ENCODE results near the gene ANKRD55.
"Not testable (repeated sequence)": the region's sequence is repeated elsewhere in the genome, so short reads cannot be mapped to it uniquely, and the experiment has no call there.

Gene ANKRD55

GRCh38 chr5:56270058-56270457 lies 36.9 kb upstream of the ANKRD55 start:
- no peak overlapping the region for H3K4me3 ChIP-seq (ENCODE audit: low read depth in 1 of 2, low read length in 2 of 2)
- no peak overlapping the region for H3K27ac ChIP-seq (ENCODE audit: low read depth, low read length)
- H3K9ac ChIP-seq (ENCODE audit: low read depth in 1 of 2, low read length in 2 of 2): no peak overlapping the region

GRCh38 chr5:56269216-56269927 lies 36.2 kb upstream of the ANKRD55 start:
- Histone ChIP-seq H3K27me3 (ENCODE audit: control insufficient read depth in 1 of 2, insufficient read depth in 2 of 2, low read length in 2 of 2) (no peaks in the 10 kb centered on the region), H3K4me1 (ENCODE audit: control insufficient read depth in 1 of 2, insufficient read depth in 2 of 2, low read length in 2 of 2) (no peaks in the 10 kb centered on the region), H3K36me3 (ENCODE audit: control insufficient read depth in 1 of 2, insufficient read depth in 2 of 2, low read length in 2 of 2) (no peaks in the 10 kb centered on the region), H3K9me3 (ENCODE audit: control insufficient read depth in 1 of 2, low read length in 2 of 2) (no peaks in the 10 kb centered on the region), H3K27ac (ENCODE audit: low read depth, low read length) (no peak overlapping the region), H3K9ac (ENCODE audit: low read depth in 1 of 2, low read length in 2 of 2) (no peak overlapping the region), H3K4me3 (ENCODE audit: low read depth in 1 of 2, low read length in 2 of 2) (no peak overlapping the region)

More at GRCh38 chr5:56270058-56270457, 36.9 kb upstream of the ANKRD55 start:
- no peaks in the 10 kb centered on the region for H3K9me3 ChIP-seq (ENCODE audit: control insufficient read depth in 1 of 2, low read length in 2 of 2)
- H3K27me3 ChIP-seq (ENCODE audit: control insufficient read depth in 1 of 2, insufficient read depth in 2 of 2, low read length in 2 of 2): no peaks in the 10 kb centered on the region
- H3K36me3 ChIP-seq (ENCODE audit: control insufficient read depth in 1 of 2, insufficient read depth in 2 of 2, low read length in 2 of 2): no peaks in the 10 kb centered on the region
- H3K4me1 ChIP-seq (ENCODE audit: control insufficient read depth in 1 of 2, insufficient read depth in 2 of 2, low read length in 2 of 2): no peaks in the 10 kb centered on the region

- not testable (repeated sequence) for H3K36me3 ChIP-seq (ENCODE audit: control insufficient read depth in 1 of 2, insufficient read depth in 2 of 2, low read length in 2 of 2)
Observed at GRCh38 chr5:56268707-56269106, 35.6 kb upstream of the ANKRD55 start.

GRCh38 chr5:56267856-56268255 lies 34.7 kb upstream of the ANKRD55 start:
- Histone ChIP-seq H3K27ac (ENCODE audit: low read depth, low read length) (no peak overlapping the region), H3K4me1 (ENCODE audit: control insufficient read depth in 1 of 2, insufficient read depth in 2 of 2, low read length in 2 of 2) (no peaks in the 10 kb centered on the region), H3K27me3 (ENCODE audit: control insufficient read depth in 1 of 2, insufficient read depth in 2 of 2, low read length in 2 of 2) (no peaks in the 10 kb centered on the region), H3K9me3 (ENCODE audit: control insufficient read depth in 1 of 2, low read length in 2 of 2) (no peaks in the 10 kb centered on the region), H3K9ac (ENCODE audit: low read depth in 1 of 2, low read length in 2 of 2) (no peak overlapping the region), H3K4me3 (ENCODE audit: low read depth in 1 of 2, low read length in 2 of 2) (no peak overlapping the region), H3K36me3 (ENCODE audit: control insufficient read depth in 1 of 2, insufficient read depth in 2 of 2, low read length in 2 of 2) (no peaks in the 10 kb centered on the region)

More at GRCh38 chr5:56268707-56269106, 35.6 kb upstream of the ANKRD55 start:
- not testable (repeated sequence) for H3K27ac ChIP-seq (ENCODE audit: low read depth, low read length); H3K4me3 ChIP-seq (ENCODE audit: low read depth in 1 of 2, low read length in 2 of 2); H3K9me3 ChIP-seq (ENCODE audit: control insufficient read depth in 1 of 2, low read length in 2 of 2); H3K9ac ChIP-seq (ENCODE audit: low read depth in 1 of 2, low read length in 2 of 2); H3K4me1 ChIP-seq (ENCODE audit: control insufficient read depth in 1 of 2, insufficient read depth in 2 of 2, low read length in 2 of 2); H3K27me3 ChIP-seq (ENCODE audit: control insufficient read depth in 1 of 2, insufficient read depth in 2 of 2, low read length in 2 of 2)

- Histone ChIP-seq H3K9ac (ENCODE audit: low read depth in 1 of 2, low read length in 2 of 2) (no peak overlapping the region), H3K4me1 (ENCODE audit: control insufficient read depth in 1 of 2, insufficient read depth in 2 of 2, low read length in 2 of 2) (no peaks in the 10 kb centered on the region), H3K27ac (ENCODE audit: low read depth, low read length) (no peak overlapping the region), H3K27me3 (ENCODE audit: control insufficient read depth in 1 of 2, insufficient read depth in 2 of 2, low read length in 2 of 2) (no peaks in the 10 kb centered on the region), H3K4me3 (ENCODE audit: low read depth in 1 of 2, low read length in 2 of 2) (no peak overlapping the region), H3K9me3 (ENCODE audit: control insufficient read depth in 1 of 2, low read length in 2 of 2) (no peaks in the 10 kb centered on the region), H3K36me3 (ENCODE audit: control insufficient read depth in 1 of 2, insufficient read depth in 2 of 2, low read length in 2 of 2) (no peaks in the 10 kb centered on the region)
Observed at GRCh38 chr5:56264417-56265025, 31.4 kb upstream of the ANKRD55 start.

- no peaks in the 10 kb centered on the region for H3K4me1 ChIP-seq (ENCODE audit: control insufficient read depth in 1 of 2, insufficient read depth in 2 of 2, low read length in 2 of 2)
- no peak overlapping the region for H3K27ac ChIP-seq (ENCODE audit: low read depth, low read length)
- no peaks in the 10 kb centered on the region for H3K9me3 ChIP-seq (ENCODE audit: control insufficient read depth in 1 of 2, low read length in 2 of 2)
- H3K27me3 ChIP-seq (ENCODE audit: control insufficient read depth in 1 of 2, insufficient read depth in 2 of 2, low read length in 2 of 2): no peaks in the 10 kb centered on the region
- no peak overlapping the region for H3K9ac ChIP-seq (ENCODE audit: low read depth in 1 of 2, low read length in 2 of 2)
- no peaks in the 10 kb centered on the region for H3K36me3 ChIP-seq (ENCODE audit: control insufficient read depth in 1 of 2, insufficient read depth in 2 of 2, low read length in 2 of 2)
- no peak overlapping the region for H3K4me3 ChIP-seq (ENCODE audit: low read depth in 1 of 2, low read length in 2 of 2)
Observed at GRCh38 chr5:56262279-56262678, 29.1 kb upstream of the ANKRD55 start.

GRCh38 chr5:56259002-56259511 lies 25.9 kb upstream of the ANKRD55 start:
- Histone ChIP-seq H3K27me3 (ENCODE audit: control insufficient read depth in 1 of 2, insufficient read depth in 2 of 2, low read length in 2 of 2) (no peaks in the 10 kb centered on the region), H3K9me3 (ENCODE audit: control insufficient read depth in 1 of 2, low read length in 2 of 2) (no peaks in the 10 kb centered on the region), H3K36me3 (ENCODE audit: control insufficient read depth in 1 of 2, insufficient read depth in 2 of 2, low read length in 2 of 2) (no peaks in the 10 kb centered on the region), H3K4me1 (ENCODE audit: control insufficient read depth in 1 of 2, insufficient read depth in 2 of 2, low read length in 2 of 2) (no peaks in the 10 kb centered on the region), H3K27ac (ENCODE audit: low read depth, low read length) (no peak overlapping the region), H3K4me3 (ENCODE audit: low read depth in 1 of 2, low read length in 2 of 2) (no peak overlapping the region), H3K9ac (ENCODE audit: low read depth in 1 of 2, low read length in 2 of 2) (no peak overlapping the region)

GRCh38 chr5:56257763-56258529 lies 24.8 kb upstream of the ANKRD55 start:
- not testable (repeated sequence) for H3K9me3 ChIP-seq (ENCODE audit: control insufficient read depth in 1 of 2, low read length in 2 of 2); H3K27me3 ChIP-seq (ENCODE audit: control insufficient read depth in 1 of 2, insufficient read depth in 2 of 2, low read length in 2 of 2); H3K36me3 ChIP-seq (ENCODE audit: control insufficient read depth in 1 of 2, insufficient read depth in 2 of 2, low read length in 2 of 2); H3K9ac ChIP-seq (ENCODE audit: low read depth in 1 of 2, low read length in 2 of 2); H3K27ac ChIP-seq (ENCODE audit: low read depth, low read length); H3K4me3 ChIP-seq (ENCODE audit: low read depth in 1 of 2, low read length in 2 of 2); H3K4me1 ChIP-seq (ENCODE audit: control insufficient read depth in 1 of 2, insufficient read depth in 2 of 2, low read length in 2 of 2)

GRCh38 chr5:56257010-56257409 lies 23.9 kb upstream of the ANKRD55 start:
- Histone ChIP-seq H3K27ac (ENCODE audit: low read depth, low read length) (no peak overlapping the region), H3K9ac (ENCODE audit: low read depth in 1 of 2, low read length in 2 of 2) (no peak overlapping the region), H3K27me3 (ENCODE audit: control insufficient read depth in 1 of 2, insufficient read depth in 2 of 2, low read length in 2 of 2) (no peaks in the 10 kb centered on the region), H3K36me3 (ENCODE audit: control insufficient read depth in 1 of 2, insufficient read depth in 2 of 2, low read length in 2 of 2) (no peaks in the 10 kb centered on the region), H3K4me1 (ENCODE audit: control insufficient read depth in 1 of 2, insufficient read depth in 2 of 2, low read length in 2 of 2) (no peaks in the 10 kb centered on the region), H3K9me3 (ENCODE audit: control insufficient read depth in 1 of 2, low read length in 2 of 2) (no peaks in the 10 kb centered on the region), H3K4me3 (ENCODE audit: low read depth in 1 of 2, low read length in 2 of 2) (no peak overlapping the region)

- no peaks in the 10 kb centered on the region for H3K4me1 ChIP-seq (ENCODE audit: control insufficient read depth in 1 of 2, insufficient read depth in 2 of 2, low read length in 2 of 2)
- H3K4me3 ChIP-seq (ENCODE audit: low read depth in 1 of 2, low read length in 2 of 2): no peak overlapping the region
- H3K27ac ChIP-seq (ENCODE audit: low read depth, low read length): no peak overlapping the region
- no peak overlapping the region for H3K9ac ChIP-seq (ENCODE audit: low read depth in 1 of 2, low read length in 2 of 2)
- no peaks in the 10 kb centered on the region for H3K36me3 ChIP-seq (ENCODE audit: control insufficient read depth in 1 of 2, insufficient read depth in 2 of 2, low read length in 2 of 2)
- H3K9me3 ChIP-seq (ENCODE audit: control insufficient read depth in 1 of 2, low read length in 2 of 2): no peaks in the 10 kb centered on the region
- no peaks in the 10 kb centered on the region for H3K27me3 ChIP-seq (ENCODE audit: control insufficient read depth in 1 of 2, insufficient read depth in 2 of 2, low read length in 2 of 2)
Observed at GRCh38 chr5:56255502-56255901, 22.4 kb upstream of the ANKRD55 start.
